BJ (cell line): Measurements from ENCODE around the gene PPM1D. TPM values are rescaled to one million over a fixed set of nuclear protein-coding genes. Genes with fewer than 3 reads are reported as not detected.

Source experiments
- CTCF ChIA-PET: fragments of 350-600 bp; formaldehyde crosslinking; extraction: SDS; loops from one replicate; lab custom pipeline; 2021; ENCODE audit warnings: antibody characterized with exemption, inconsistent platforms; lab: Yijun Ruan, JAX
- POLR2A ChIA-PET: fragments of 300-600 bp; sonication (Branson Sonifier 250); formaldehyde crosslinking; extraction: SDS; loops from one replicate; lab custom pipeline; 2021; ENCODE audit warnings: antibody characterized with exemption; lab: Charles Lee
- DNase-seq: peaks from one replicate; pipeline ENCODE4 v3.0.0-alpha.2; 2011; ENCODE audit warnings: low read depth
- H3K27me3 ChIP-seq: 2 replicates; pipeline ENCODE4 v1.6.0; 2011; ENCODE audit warnings: low read length; ENCODE audit not compliant: control insufficient read depth, insufficient read depth
- H3K36me3 ChIP-seq: 2 replicates; pipeline ENCODE4 v1.5.1; 2011; ENCODE audit warnings: low read length; ENCODE audit not compliant: control insufficient read depth, insufficient read depth
- H3K4me3 ChIP-seq: 2 replicates; pipeline ENCODE4 v1.5.1; 2011; ENCODE audit warnings: low read depth, mild to moderate bottlenecking, control low read depth, low read length
- polyA plus RNA-seq: library from polyadenylated mRNA; depleted of rRNA; stranded (reverse); fragments of >200 nt; gene quantifications from 2 replicates; pipeline ENCODE4 v1.2.3, GENCODE V29; 2011
- TF ChIP-seq, protein P1 (sequence below): IDR thresholded peaks from 2 replicates; pipeline ENCODE4 v1.5.1; 2011; ENCODE audit warnings: low read depth, mild to moderate bottlenecking, control low read depth, inconsistent platforms, low read length, moderate library complexity; ENCODE audit not compliant: insufficient read depth

PPM1D gene
- polyA plus RNA-seq, 1 experiment: 4.2 TPM

DNA sequence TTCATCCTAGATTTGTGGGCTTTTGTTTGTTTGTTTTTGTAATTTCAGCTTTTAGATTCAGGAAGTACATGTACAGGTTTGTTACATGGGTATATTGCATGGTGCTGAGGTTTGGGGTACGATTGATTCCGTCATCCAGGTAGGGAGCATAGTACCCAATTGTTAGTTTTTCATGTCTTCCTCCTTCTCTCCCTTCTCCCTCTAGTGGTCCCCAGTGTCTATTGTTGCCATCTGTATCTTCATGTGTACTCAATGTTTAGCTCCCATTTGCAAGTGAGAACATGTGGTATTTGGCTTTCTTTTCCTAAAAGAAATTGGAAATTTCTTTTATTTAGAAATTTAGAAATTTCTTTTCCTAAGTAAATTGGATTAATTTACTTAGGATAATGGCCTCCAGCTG is 40.5 kb downstream of the PPM1D start:
- ChIA-PET POLR2A (interaction anchor here (0.6 kb wide), 1 partner anchor 154 kb away, joined by 3 read pairs; no protein-coding TSS in a partner anchor), CTCF (interaction anchor here (0.7 to 2.9 kb wide), 15 partner anchors 9 to 220 kb away, joined by 3 to 12 read pairs (median 4); no protein-coding TSS in a partner anchor)
- no peak overlapping the region for H3K4me3 ChIP-seq
- H3K36me3 ChIP-seq: peaks cover 3% of the 10 kb centered on the region
- H3K27me3 ChIP-seq: no peaks in the 10 kb centered on the region
- no peak for DNase-seq
- TF ChIP-seq, protein P1, sequence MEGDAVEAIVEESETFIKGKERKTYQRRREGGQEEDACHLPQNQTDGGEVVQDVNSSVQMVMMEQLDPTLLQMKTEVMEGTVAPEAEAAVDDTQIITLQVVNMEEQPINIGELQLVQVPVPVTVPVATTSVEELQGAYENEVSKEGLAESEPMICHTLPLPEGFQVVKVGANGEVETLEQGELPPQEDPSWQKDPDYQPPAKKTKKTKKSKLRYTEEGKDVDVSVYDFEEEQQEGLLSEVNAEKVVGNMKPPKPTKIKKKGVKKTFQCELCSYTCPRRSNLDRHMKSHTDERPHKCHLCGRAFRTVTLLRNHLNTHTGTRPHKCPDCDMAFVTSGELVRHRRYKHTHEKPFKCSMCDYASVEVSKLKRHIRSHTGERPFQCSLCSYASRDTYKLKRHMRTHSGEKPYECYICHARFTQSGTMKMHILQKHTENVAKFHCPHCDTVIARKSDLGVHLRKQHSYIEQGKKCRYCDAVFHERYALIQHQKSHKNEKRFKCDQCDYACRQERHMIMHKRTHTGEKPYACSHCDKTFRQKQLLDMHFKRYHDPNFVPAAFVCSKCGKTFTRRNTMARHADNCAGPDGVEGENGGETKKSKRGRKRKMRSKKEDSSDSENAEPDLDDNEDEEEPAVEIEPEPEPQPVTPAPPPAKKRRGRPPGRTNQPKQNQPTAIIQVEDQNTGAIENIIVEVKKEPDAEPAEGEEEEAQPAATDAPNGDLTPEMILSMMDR: peak; percentile 64

DNA sequence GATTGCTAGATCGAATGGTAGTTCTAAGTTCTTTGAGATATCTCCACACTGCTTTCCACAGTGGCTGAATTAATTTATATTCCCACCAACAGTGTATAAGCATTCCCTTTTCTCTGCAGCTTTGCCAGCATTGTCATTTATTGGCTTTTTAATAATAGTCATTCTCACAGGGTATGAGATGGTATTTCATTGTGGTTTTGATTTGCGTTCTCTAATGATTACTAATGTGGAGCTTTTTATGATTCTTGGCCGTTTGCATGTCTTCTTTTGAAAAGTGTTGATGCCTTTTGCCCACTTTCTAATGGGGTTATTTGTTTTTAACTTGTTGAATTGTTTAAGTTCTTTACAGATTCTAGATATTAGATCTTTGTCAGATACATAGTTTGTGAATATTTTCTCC is 41.1 kb downstream of the PPM1D start:
- ChIA-PET POLR2A (interaction anchor here (0.6 kb wide), 1 partner anchor 154 kb away, joined by 3 read pairs; no protein-coding TSS in a partner anchor), CTCF (interaction anchor here (0.6 to 2.9 kb wide), 12 partner anchors 9 to 150 kb away, joined by 3 to 12 read pairs (median 4); no protein-coding TSS in a partner anchor)
- DNase-seq: peak; percentile 12
- TF ChIP-seq, protein P1: no peak
- H3K4me3 ChIP-seq: no peak overlapping the region
- no peaks in the 10 kb centered on the region for H3K36me3 ChIP-seq
- H3K27me3 ChIP-seq: no peaks in the 10 kb centered on the region

DNA sequence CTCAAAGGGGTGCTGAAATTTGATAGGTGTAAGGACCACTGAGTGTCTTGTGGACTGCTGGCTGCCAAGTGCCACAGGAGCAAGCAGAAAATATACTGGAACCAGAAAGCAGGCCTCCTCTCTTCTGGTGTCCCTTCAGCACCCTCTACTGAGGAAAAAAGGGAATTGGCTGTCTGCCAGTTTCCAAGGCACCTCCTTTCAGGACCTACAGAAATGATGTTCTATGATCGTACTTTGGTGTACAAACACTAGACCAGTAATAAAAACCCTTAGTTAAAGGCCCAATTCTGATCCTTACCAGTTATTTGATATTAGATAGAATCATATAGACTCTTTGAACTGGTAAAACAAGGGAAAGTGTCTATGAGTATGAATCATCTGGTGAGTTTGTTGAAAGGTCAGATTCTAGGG is 41.8 kb downstream of the PPM1D start:
- no peaks in the 10 kb centered on the region for H3K27me3 ChIP-seq
- TF ChIP-seq, protein P1: peak; percentile 55
- POLR2A ChIA-PET: no interaction called here
- CTCF ChIA-PET: interaction anchor here (0.9 to 1.6 kb wide), 3 partner anchors 19 to 72 kb away, joined by 4 to 5 read pairs (median 4); no protein-coding TSS in a partner anchor
- H3K4me3 ChIP-seq: no peak overlapping the region
- DNase-seq: peak; percentile 5
- H3K36me3 ChIP-seq: no peaks in the 10 kb centered on the region

DNA sequence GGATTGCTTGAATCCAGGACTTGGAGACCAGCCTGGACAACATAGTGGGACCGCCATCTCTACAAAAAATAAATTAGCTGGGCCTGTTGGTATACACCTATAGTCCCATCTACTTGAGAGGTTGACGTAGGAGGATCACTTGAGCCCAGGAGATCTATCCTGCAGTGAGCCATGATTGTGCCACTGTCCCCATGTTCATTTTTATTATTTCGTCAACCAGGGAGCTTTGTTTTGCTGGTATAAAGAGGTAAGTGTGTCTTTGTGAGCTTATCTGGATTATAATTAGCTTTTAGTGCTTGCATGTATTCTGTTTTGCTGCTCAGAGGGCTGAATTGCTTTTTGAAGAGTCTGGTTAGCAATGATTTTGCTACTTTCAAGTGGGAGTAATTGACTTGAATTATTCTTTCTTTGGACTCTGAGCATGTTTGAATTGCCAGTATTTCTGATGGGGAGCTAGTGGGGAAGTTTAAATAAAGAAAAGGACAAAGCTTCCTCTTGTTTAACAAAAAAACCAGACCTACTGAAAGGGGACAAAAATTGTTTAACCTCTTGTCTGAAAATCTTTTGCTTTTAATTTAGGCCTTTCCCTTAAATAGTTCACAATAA is 46.0 kb downstream of the PPM1D start:
- ChIA-PET POLR2A (interaction anchor here (0.6 kb wide), 1 partner anchor 241 kb away, joined by 3 read pairs; no protein-coding TSS in a partner anchor), CTCF (interaction anchor here (0.6 kb wide), 1 partner anchor 207 kb away, joined by 3 read pairs; no protein-coding TSS in a partner anchor)
- H3K4me3 ChIP-seq: no peak overlapping the region
- no peak for DNase-seq
- TF ChIP-seq, protein P1: no peak
- H3K36me3 ChIP-seq: peaks cover 3% of the 10 kb centered on the region
- no peaks in the 10 kb centered on the region for H3K27me3 ChIP-seq

DNA sequence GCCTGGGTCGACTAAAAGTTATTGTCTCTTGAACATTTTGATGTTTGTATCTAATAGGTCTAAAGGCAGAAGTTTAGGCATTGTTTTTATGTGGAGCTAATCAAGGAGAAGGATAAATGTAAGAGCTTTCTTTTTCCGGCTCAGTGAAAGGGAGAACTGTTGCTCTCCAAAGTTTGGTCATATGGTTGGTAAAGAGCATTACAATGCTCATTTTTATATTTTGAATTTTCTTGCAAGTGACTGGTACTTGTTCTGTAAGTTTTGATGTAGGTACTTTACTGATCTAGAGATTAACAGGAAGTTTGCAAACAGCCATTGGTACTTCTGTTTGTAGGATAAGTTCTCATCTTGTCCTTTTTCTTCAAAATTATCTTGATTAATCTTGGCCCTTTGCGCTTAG is 46.7 kb downstream of the PPM1D start:
- TF ChIP-seq, protein P1: no peak
- CTCF ChIA-PET: no interaction called here
- H3K36me3 ChIP-seq: peaks cover 3% of the 10 kb centered on the region
- POLR2A ChIA-PET: no interaction called here
- H3K27me3 ChIP-seq: no peaks in the 10 kb centered on the region
- no peak overlapping the region for H3K4me3 ChIP-seq
- no peak for DNase-seq
